Measurements from ENCODE around the gene TMEM117. TPM values are rescaled to one million over a fixed set of nuclear protein-coding genes. Genes with fewer than 3 reads are reported as not detected.
"Not testable (repeated sequence)": the region's sequence is repeated elsewhere in the genome, so short reads cannot be mapped to it uniquely, and the experiment has no call there.

The TMEM117 gene
- total RNA-seq, 1 experiment from 2014 or later, result 12.6 TPM

DNA sequence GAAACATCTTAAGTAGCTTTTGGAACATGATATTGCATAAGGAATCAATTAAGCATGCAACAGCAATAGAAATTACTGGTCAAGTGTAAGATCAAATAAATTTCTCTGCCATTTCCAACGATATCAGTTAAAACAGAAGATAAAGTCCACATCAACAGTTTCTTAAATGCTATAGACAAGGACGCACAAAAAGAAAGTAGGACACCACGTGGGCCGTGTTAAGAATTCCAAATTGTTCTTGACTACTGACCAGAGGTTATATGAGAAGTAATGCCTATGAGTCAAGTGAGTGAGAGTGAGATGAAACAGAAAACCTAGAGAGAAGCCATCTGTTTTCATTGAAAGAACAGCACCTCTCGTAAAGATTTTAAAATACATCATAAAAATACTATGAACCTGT, 318.2 kb downstream of the TMEM117 start:
- H3K4me3 ChIP-seq, result no peak overlapping the region
- H3K9me3 ChIP-seq (replicated peaks), result no peaks in the 10 kb centered on the region
- H3K36me3 ChIP-seq, result no peaks in the 10 kb centered on the region
- DNase-seq, result peak in 1 of 2 experiments; percentile 36
- H3K4me1 ChIP-seq, result peaks cover 14% of the 10 kb centered on the region
- H3K27me3 ChIP-seq, result no peaks in the 10 kb centered on the region
- H3K27ac ChIP-seq, result no peak overlapping the region

DNA sequence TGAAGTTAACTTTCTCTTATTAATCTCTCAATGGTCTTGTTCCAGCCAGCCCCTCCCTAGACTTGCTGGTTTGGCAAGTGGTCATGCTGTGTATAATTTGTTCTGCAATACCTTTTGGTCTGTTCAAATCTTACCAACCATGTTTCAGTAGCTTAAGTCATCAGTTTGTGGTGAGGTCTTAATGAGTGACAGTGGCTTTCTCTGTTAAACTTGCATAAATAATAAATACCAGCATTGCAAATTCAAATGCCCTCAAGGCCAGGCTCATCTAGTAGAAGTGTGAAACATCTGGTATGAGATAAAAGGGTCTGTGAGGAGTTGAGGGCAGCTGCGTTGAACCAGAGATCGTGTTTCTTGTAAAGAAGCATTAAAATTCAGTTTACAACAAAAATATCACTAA, 319.5 kb downstream of the TMEM117 start:
- H3K27me3 ChIP-seq, result no peaks in the 10 kb centered on the region
- H3K36me3 ChIP-seq, result no peaks in the 10 kb centered on the region
- H3K4me1 ChIP-seq, result peaks cover 14% of the 10 kb centered on the region
- H3K4me3 ChIP-seq, result no peak overlapping the region
- DNase-seq, result peak; percentile 26 to 62
- H3K27ac ChIP-seq, result no peak overlapping the region
- no peaks in the 10 kb centered on the region for H3K9me3 ChIP-seq (replicated peaks)

DNA sequence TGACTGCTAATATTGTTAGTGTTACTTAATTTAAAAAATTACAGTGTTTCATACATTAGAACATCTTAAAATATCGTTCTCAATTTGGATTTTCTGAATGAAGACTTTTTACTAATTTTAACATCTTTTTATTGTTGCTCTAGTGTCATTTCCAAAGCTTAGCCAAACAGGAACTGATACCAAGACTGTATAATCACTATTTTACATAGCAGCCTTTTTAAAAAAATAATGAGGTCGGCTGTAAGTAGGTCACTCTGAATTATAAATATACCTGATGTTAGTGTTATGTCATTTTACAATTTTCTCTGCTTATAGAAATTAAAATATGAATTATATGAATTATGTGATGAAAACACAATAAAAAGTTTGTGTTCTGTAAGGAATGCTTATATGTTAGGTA, 321.5 kb downstream of the TMEM117 start:
- no peaks in the 10 kb centered on the region for H3K36me3 ChIP-seq
- H3K9me3 ChIP-seq (replicated peaks), result no peaks in the 10 kb centered on the region

DNA sequence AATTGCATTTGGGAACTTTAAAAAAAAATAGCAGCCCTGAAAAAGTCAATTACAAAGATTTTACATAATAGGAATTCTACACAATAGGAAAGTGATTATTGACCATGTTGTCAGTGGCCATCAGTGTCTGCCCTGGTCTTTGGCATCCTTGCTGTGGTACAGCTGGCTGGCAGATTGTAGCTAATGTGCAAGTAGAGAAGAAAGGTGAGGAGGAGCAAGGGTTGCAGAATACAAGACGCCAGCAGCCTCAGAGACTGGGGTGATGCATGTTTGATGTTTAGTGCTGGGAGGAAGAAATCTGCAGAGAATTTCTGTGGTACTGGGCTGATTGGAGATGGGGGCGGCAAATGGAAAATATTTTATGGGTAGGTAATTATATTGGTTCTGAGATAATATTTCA, 322.9 kb downstream of the TMEM117 start:
- Histone ChIP-seq H3K27ac (no peak overlapping the region), H3K4me3 (no peak overlapping the region), H3K36me3 (no peaks in the 10 kb centered on the region), H3K27me3 (no peaks in the 10 kb centered on the region), H3K4me1 (peaks cover 14% of the 10 kb centered on the region), H3K9me3 (replicated peaks) (no peaks in the 10 kb centered on the region)
- no peak for DNase-seq

More for the DNA sequence above, 321.5 kb downstream of the TMEM117 start:
- Histone ChIP-seq H3K27me3 (no peaks in the 10 kb centered on the region), H3K27ac (no peak overlapping the region), H3K4me3 (no peak overlapping the region), H3K4me1 (peaks cover 14% of the 10 kb centered on the region)
- no peak for DNase-seq

DNA sequence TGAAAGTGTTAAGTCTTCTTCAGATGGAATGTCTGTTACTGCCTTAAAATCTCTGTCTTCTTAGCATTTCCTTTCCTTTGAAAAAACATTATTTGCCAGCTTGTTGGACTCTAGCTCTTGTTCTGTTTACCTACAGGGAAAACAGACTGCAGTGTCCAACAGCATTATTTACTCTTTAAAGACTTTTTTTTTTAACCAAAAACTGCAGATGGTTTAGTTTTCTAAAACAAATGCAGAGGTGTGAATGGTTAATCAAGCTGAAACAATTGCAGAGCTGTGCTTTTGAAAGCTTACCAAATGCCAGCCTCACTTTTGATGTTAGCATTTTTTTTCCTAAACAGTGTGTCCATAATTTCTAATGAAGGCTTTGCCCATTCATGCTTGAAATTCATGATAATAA, 323.3 kb downstream of the TMEM117 start:
- Histone ChIP-seq H3K9me3 (replicated peaks) (no peaks in the 10 kb centered on the region), H3K4me1 (peaks cover 10% of the 10 kb centered on the region), H3K36me3 (no peaks in the 10 kb centered on the region), H3K4me3 (no peak overlapping the region), H3K27ac (no peak overlapping the region), H3K27me3 (no peaks in the 10 kb centered on the region)
- DNase-seq, result no peak

DNA sequence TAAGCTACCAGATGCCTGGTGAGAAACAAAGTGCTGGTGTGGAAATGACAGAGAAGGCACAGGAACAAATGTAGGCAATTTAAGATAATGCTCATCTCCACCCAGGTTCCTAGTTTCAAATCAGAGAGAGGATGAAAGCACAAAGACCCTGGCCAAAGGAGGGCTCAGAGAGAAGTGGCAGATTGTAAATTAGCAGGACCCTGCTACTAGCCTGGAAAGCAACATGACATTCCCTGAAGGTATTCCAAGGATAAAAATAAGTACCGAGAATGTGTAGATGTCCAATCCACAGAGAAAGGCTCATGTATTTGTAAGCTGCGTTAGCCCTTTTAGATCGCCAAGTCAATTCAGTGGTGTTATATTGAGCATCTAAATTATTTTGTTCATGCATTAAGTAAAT, 324.0 kb downstream of the TMEM117 start:
- no peaks in the 10 kb centered on the region for H3K36me3 ChIP-seq
- peaks cover 4% of the 10 kb centered on the region for H3K4me1 ChIP-seq
- H3K4me3 ChIP-seq, result no peak overlapping the region
- no peaks in the 10 kb centered on the region for H3K9me3 ChIP-seq (replicated peaks)
- DNase-seq, result no peak
- H3K27me3 ChIP-seq, result no peaks in the 10 kb centered on the region
- H3K27ac ChIP-seq, result no peak overlapping the region

DNA sequence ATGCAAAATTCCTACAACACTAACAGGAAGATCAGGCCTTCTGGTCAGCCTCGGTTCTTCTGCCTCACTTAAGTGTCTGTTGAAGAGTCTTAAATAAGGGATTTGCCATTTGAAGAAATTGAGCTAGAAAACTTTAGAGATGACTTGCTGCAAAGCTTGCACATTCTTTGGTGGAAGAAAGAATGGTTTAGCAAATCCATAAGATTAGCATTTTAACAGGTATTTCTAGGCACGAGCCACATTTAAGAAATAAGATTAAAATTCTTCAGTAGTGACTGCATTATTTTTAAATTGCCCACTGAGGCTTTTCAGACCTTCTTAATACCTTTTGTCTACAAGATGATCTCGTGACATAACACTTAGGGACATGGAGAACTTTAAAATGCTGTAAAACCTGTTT, 327.1 kb downstream of the TMEM117 start:
- no peaks in the 10 kb centered on the region for H3K4me1 ChIP-seq
- no peaks in the 10 kb centered on the region for H3K36me3 ChIP-seq
- DNase-seq, result no peak
- no peaks in the 10 kb centered on the region for H3K9me3 ChIP-seq (replicated peaks)
- H3K27ac ChIP-seq, result no peak overlapping the region
- no peak overlapping the region for H3K4me3 ChIP-seq
- no peaks in the 10 kb centered on the region for H3K27me3 ChIP-seq

DNA sequence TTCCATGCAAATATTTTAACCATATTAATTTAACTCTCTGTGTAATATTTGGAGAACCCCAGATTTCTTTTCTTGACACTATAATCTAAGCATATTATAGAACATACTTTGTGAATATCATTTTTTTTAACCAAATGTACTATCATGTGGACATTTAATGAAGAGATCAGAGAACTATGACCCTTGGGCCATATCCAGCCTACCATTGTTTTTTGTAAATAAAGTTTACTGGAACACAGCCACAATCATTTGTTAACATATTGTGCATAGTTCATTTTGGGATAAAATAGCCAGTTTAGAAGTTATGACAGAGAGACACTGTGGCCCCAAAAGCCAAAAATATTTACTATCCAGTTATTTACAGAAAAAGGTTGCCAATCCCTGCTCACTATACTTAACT, 338.2 kb downstream of the TMEM117 start:
- H3K4me3 ChIP-seq, result no peak overlapping the region
- no peaks in the 10 kb centered on the region for H3K36me3 ChIP-seq
- no peaks in the 10 kb centered on the region for H3K9me3 ChIP-seq (replicated peaks)
- no peaks in the 10 kb centered on the region for H3K27me3 ChIP-seq
- H3K4me1 ChIP-seq, result no peaks in the 10 kb centered on the region
- no peak overlapping the region for H3K27ac ChIP-seq
- DNase-seq, result no peak

DNA sequence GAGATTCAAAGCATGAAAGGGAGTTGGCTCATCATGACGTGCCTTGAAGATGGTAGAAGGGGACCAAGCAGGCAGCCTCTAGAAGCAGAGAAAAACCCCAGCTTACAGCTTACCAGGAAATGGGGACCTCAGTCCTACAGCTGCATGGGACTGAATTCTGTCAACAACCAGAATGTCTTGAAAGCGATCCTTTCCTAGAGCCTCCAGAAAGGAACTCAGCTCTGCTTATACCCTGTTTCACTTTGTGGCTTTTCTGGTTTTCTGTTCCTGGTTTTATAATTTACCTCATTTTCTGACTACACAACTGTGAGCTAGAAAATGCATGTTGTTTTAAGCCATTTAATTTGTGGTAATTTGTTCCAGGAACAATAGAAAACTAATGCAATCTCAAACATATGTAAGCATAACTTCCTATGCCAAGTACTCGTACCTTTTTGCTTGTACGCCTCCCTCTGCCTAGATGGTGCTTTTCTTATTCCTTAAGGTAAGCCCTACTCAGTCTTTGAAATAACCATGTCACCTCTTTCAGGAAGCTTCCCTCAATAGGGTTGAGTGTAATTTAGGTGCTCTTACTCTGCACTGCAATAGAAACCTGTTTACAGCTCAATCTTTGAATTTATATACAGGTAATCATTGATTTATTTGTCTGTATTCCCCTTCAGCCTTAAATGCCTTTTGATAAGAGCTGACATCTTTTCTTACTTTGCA, 348.8 kb downstream of the TMEM117 start:
- no peak for DNase-seq
- H3K4me3 ChIP-seq, result no peak overlapping the region
- no peaks in the 10 kb centered on the region for H3K4me1 ChIP-seq
- no peaks in the 10 kb centered on the region for H3K9me3 ChIP-seq (replicated peaks)
- H3K36me3 ChIP-seq, result no peaks in the 10 kb centered on the region
- H3K27me3 ChIP-seq, result no peaks in the 10 kb centered on the region
- no peak overlapping the region for H3K27ac ChIP-seq

DNA sequence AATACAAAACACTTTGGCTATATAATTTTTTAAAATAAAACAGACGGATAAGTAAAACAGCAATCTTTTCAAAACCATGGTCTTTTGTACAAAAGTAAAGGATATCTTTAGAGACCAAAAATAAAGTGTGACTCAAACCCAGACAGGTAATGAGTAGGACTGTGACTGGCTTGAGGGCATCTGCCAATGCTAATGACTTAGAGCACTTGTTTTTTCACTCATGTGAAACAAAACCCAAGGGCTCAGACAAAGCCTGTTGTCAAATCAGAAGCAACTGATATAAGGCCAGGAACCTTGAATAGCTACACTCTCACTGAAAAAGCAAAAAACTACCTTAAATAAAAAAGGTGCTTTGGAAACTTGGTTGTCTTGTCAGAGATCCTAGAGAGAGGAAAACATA, 357.4 kb downstream of the TMEM117 start:
- H3K9me3 ChIP-seq (replicated peaks), result no peaks in the 10 kb centered on the region
- no peaks in the 10 kb centered on the region for H3K27me3 ChIP-seq
- H3K27ac ChIP-seq, result no peak overlapping the region
- no peak for DNase-seq
- H3K4me1 ChIP-seq, result no peaks in the 10 kb centered on the region
- H3K4me3 ChIP-seq, result no peak overlapping the region
- no peaks in the 10 kb centered on the region for H3K36me3 ChIP-seq

DNA sequence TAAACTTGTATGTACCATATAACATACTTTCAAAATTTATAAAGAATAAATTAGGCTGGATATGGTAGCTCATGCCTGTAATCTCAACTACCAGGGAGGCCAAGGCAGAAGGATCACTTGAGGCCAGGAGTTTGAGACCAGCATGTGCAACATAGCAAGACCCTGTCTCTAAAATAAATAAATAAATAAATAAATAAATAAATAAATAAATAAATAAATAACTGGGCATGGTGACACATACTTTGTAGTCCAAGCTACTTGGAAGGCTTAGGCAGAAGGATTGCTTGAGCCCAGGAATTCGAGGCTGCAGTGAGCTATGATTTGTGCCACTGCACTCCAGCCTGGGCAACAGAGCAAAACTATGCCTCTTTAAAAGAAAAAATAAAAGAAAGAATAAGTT, 359.8 kb downstream of the TMEM117 start:
- H3K4me3 ChIP-seq; H3K9me3 ChIP-seq (replicated peaks); H3K27me3 ChIP-seq; H3K4me1 ChIP-seq; DNase-seq; H3K27ac ChIP-seq; H3K36me3 ChIP-seq: not testable (repeated sequence)

DNA sequence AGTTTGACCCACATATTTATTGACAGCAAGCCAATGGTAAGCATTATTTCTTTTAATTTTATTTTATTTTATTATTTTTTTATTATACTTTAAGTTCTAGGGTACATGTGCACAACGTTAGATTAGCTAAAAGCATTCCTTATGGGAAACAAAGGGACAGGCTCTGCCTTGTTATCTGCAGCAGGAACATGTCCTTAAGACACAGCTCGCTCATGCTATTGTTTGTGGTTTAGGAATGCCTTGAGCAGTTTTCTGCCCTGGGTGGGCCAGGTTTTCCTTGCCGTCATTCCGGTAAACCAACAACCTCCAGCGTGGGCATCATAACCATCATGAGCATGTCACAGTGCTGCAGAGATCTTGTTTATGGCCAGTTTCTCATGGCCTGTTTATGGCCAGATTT, 370.2 kb downstream of the TMEM117 start:
- Histone ChIP-seq H3K36me3 (no peaks in the 10 kb centered on the region), H3K4me1 (no peaks in the 10 kb centered on the region), H3K27me3 (no peaks in the 10 kb centered on the region), H3K4me3 (no peak overlapping the region), H3K9me3 (replicated peaks) (no peaks in the 10 kb centered on the region), H3K27ac (no peak overlapping the region)
- DNase-seq, result no peak

DNA sequence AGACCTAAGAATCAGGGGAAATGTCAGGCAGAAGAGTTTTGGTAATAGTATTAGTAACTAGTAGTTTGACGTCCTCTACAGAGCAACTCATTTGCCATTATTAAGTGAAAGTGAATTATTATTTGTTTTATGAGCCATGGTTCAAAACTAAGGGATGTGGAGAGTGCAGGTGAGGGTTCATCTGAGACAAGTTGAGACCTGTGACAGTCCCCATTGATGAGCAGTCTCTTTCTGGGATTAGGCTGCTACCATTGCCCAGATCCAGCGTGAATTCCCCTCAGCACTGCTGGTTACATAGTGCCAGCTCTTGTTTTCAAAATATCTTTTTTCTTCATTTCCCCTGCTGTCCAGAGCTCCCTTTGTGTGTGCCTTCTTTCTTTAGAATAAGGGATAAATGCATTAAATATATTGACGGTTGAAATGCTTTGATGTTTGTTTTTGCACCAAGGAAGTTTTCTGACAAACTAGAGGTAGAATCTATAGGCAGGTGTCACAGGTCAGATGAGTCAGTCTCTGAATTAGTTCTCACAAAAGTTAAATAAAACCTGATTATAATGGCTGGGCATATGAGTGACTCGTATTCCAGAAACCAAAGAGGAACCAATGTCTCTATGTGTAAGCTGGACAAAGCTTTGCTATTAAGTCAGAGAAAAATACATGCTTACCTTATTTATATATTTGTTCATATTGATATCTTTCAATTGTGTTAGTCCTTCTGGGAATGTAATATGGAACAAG, 381.4 kb downstream of the TMEM117 start:
- H3K27ac ChIP-seq, result no peak overlapping the region
- H3K4me1 ChIP-seq, result peaks cover 8% of the 10 kb centered on the region
- no peaks in the 10 kb centered on the region for H3K27me3 ChIP-seq
- H3K36me3 ChIP-seq, result no peaks in the 10 kb centered on the region
- no peaks in the 10 kb centered on the region for H3K9me3 ChIP-seq (replicated peaks)
- DNase-seq, result no peak
- no peak overlapping the region for H3K4me3 ChIP-seq

DNA sequence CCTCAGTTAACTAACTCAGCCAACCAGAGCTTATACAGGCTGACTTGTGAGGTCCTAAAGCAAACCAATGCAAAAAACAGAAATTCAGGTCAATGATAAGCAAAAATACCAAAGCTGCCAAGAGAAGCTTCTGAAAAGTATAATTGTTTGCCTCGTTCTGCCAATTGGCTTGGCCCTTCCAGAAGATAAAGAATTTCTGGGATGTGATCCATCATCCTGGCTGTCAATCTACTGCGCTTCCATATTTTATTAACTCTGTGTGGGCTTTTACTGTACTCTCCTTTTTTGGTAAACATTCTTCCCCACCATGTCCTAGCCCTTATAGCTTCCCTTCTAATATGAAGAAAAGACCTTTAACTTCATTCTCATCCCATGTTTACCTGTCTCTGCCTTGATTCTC, 387.9 kb downstream of the TMEM117 start:
- no peaks in the 10 kb centered on the region for H3K36me3 ChIP-seq
- no peak for DNase-seq
- H3K4me1 ChIP-seq, result peaks cover 8% of the 10 kb centered on the region
- no peaks in the 10 kb centered on the region for H3K27me3 ChIP-seq
- no peak overlapping the region for H3K27ac ChIP-seq
- no peak overlapping the region for H3K4me3 ChIP-seq
- H3K9me3 ChIP-seq (replicated peaks), result no peaks in the 10 kb centered on the region

DNA sequence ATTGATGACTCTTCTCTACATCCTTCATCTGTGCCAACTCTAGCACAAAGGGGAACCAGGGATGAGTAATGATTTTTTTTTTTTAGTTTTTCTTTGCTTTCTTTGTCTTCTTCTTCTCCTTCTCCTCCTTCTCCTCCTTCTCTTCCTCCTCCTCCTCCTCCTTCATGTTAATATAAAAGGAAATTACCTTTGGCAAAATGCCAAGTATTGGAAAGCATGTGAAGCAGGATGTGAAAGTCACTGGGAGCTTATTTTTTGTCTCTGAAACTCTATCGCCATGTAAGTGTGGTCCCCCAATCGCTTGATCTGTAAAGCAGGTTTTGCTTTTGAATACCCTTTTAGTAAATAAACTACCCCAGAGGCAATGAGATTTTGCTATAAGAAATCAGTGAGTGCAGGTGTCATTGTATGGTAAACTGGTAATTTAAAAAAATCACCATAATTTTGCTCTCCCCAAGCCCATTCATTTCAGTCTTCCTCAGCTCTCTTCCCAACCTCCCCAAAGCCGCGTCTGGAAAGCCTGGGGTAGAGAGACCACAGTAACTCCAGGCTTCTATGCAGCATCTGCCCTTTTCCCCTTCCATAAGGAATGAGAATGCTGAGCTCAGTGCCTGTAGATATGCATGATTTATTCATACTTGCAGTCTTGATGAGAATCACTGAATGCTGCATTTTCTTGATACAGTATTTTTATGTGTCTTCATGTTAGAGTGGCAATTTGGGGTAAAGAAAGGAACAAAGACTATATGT, 388.7 kb downstream of the TMEM117 start:
- Histone ChIP-seq H3K4me1 (peaks cover 2% of the 10 kb centered on the region), H3K27ac (no peak overlapping the region), H3K27me3 (no peaks in the 10 kb centered on the region), H3K9me3 (replicated peaks) (no peaks in the 10 kb centered on the region), H3K4me3 (no peak overlapping the region), H3K36me3 (no peaks in the 10 kb centered on the region)
- no peak for DNase-seq

All from SJCRH30 (cell line).